HepG2 (cell line): ENCODE data around the gene SIT1. TPM values are rescaled to one million over a fixed set of nuclear protein-coding genes. Genes with fewer than 3 reads are reported as not detected.
A peak's percentile ranks its signal among the peaks of the same experiment; 100 is the strongest.

Experiments used
- ADNP ChIP-seq: sonication (generic); formaldehyde crosslinking; IDR thresholded peaks from 2 replicates; pipeline ENCODE4 v1.4.0; 2020; ENCODE audit warnings: missing genetic modification reagents
- ATF1 ChIP-seq: IDR thresholded peaks from 2 replicates; pipeline ENCODE4 v1.6.1; 2016; ENCODE audit warnings: mild to moderate bottlenecking, control low read depth
- CEBPG ChIP-seq: IDR thresholded peaks from 2 replicates; pipeline ENCODE4 v1.6.1; 2016
- DNMT1 ChIP-seq: sonication (generic); formaldehyde crosslinking; IDR thresholded peaks from 2 replicates; pipeline ENCODE4 v1.5.1; 2020; ENCODE audit warnings: mild to moderate bottlenecking, missing genetic modification reagents
- HNF1B ChIP-seq: sonication (generic); formaldehyde crosslinking; IDR thresholded peaks from 2 replicates; pipeline ENCODE4 v1.5.1; 2020; ENCODE audit warnings: mild to moderate bottlenecking, moderate library complexity, missing genetic modification reagents
- KLF6 ChIP-seq: IDR thresholded peaks from 2 replicates; pipeline ENCODE4 v1.8.0; 2016; ENCODE audit warnings: missing biosample characterization, missing genetic modification reagents
- NFYB ChIP-seq: sonication (generic); formaldehyde crosslinking; IDR thresholded peaks from 2 replicates; pipeline ENCODE4 v1.4.0; 2020; ENCODE audit warnings: missing genetic modification reagents
- NR2F2 ChIP-seq: IDR thresholded peaks from 2 replicates; pipeline ENCODE4 v1.6.1; 2012; ENCODE audit warnings: low read depth, inconsistent platforms, borderline replicate concordance
- NR2F6 ChIP-seq, 2 experiments: IDR thresholded peaks; 2 replicates each; pipeline ENCODE4 v1.6.1; 2016; ENCODE audit warnings: antibody characterized with exemption in 1 of 2, mild to moderate bottlenecking in 1 of 2
- RBM39 ChIP-seq: fragments of 200-400 bp; formaldehyde crosslinking; IDR thresholded peaks from one replicate; pipeline ENCODE4 v1.6.1; 2018; ENCODE audit warnings: antibody characterized with exemption, mild to moderate bottlenecking, low read depth, low read length; ENCODE audit not compliant: poor library complexity, severe bottlenecking
- RFXANK ChIP-seq: IDR thresholded peaks from 2 replicates; pipeline ENCODE4 v1.6.1; 2016
- TMF1 ChIP-seq: sonication (generic); formaldehyde crosslinking; IDR thresholded peaks from 2 replicates; pipeline ENCODE4 v1.8.1; 2022; ENCODE audit warnings: low read depth, missing genetic modification reagents
- ZFP41 ChIP-seq: sonication (generic); formaldehyde crosslinking; IDR thresholded peaks from 2 replicates; pipeline ENCODE4 v1.4.0; 2020; ENCODE audit warnings: mild to moderate bottlenecking, missing genetic modification reagents, borderline replicate concordance
- ZFYVE20 ChIP-seq: sonication (generic); formaldehyde crosslinking; IDR thresholded peaks from 2 replicates; pipeline ENCODE4 v1.8.0; 2023; ENCODE audit warnings: low read depth, mild to moderate bottlenecking, moderate library complexity, missing genetic modification reagents, borderline replicate concordance
- ZNF121 ChIP-seq: sonication (generic); formaldehyde crosslinking; IDR thresholded peaks from 2 replicates; pipeline ENCODE4 v1.5.0; 2020; ENCODE audit warnings: mild to moderate bottlenecking, missing genetic modification reagents
- ZNF138 ChIP-seq: sonication (generic); formaldehyde crosslinking; IDR thresholded peaks from 2 replicates; pipeline ENCODE4 v1.5.0; 2020; ENCODE audit warnings: mild to moderate bottlenecking, low read depth, missing genetic modification reagents
- ZNF562 ChIP-seq: sonication (generic); formaldehyde crosslinking; IDR thresholded peaks from 2 replicates; pipeline ENCODE4 v1.8.0; 2022; ENCODE audit warnings: missing genetic modification reagents, borderline replicate concordance
- ZNF878 ChIP-seq: sonication (generic); formaldehyde crosslinking; IDR thresholded peaks from 2 replicates; pipeline ENCODE4 v1.8.1; 2023; ENCODE audit warnings: mild to moderate bottlenecking, missing genetic modification reagents, moderate library complexity
- polyA plus RNA-seq, 8 experiments: library from polyadenylated mRNA; depleted of rRNA in 3 of 8; stranded (reverse) in 7 of 8; unstranded in 1 of 8; fragments of >200 nt; fragmentation: Illumina TruSeq in 4 of 8; extraction: Trizol in 4 of 8; gene quantifications; 2 replicates each; pipeline versions ENCODE4 v1.2.1 to v1.2.3, GENCODE V29; 2011 to 2016; ENCODE audit warnings: low read depth in 4 of 8, missing spikeins in 1 of 8, mixed read lengths in 1 of 8; ENCODE audit not compliant: insufficient read depth in 1 of 8
- total RNA-seq, 5 experiments: library from RNA; depleted of rRNA; stranded (reverse); fragments of >200 nt; fragmentation: Illumina TruSeq; extraction: Trizol; gene quantifications; 2 replicates each; pipeline ENCODE4 v1.2.3, GENCODE V29; 2016; ENCODE audit warnings: low read depth in 1 of 5
- TF ChIP-seq, protein P1 (sequence below): sonication (generic); formaldehyde crosslinking; IDR thresholded peaks from 2 replicates; pipeline ENCODE4 v1.5.0; 2020; ENCODE audit warnings: missing genetic modification reagents
- TF ChIP-seq, protein P2 (sequence below): sonication (generic); formaldehyde crosslinking; IDR thresholded peaks from 2 replicates; pipeline ENCODE4 v1.4.0; 2020; ENCODE audit warnings: missing genetic modification reagents
- TF ChIP-seq, protein P3 (sequence below): sonication (generic); formaldehyde crosslinking; conservative IDR thresholded peaks from 2 replicates; pipeline ENCODE4 v1.4.0; 2020; ENCODE audit warnings: missing genetic modification reagents

Gene SIT1
- total and polyA plus RNA-seq, 2 of the 13 experiments (the other 11 are each of a cell fraction or from before 2014, with no cell fraction given) = 0.09 to 6.7 TPM

- TF ChIP-seq, protein P1, sequence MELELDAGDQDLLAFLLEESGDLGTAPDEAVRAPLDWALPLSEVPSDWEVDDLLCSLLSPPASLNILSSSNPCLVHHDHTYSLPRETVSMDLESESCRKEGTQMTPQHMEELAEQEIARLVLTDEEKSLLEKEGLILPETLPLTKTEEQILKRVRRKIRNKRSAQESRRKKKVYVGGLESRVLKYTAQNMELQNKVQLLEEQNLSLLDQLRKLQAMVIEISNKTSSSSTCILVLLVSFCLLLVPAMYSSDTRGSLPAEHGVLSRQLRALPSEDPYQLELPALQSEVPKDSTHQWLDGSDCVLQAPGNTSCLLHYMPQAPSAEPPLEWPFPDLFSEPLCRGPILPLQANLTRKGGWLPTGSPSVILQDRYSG = peak; percentile 90; the same call in 1 of the 2 replicates
- TF ChIP-seq DNMT1 (CRISPR knock-in tag) = peak; percentile 91; the same call in 1 of the 2 replicates
- peak; percentile 89 for TF ChIP-seq KLF6 (CRISPR knock-in tag)
- TF ChIP-seq ZNF138 = peak; percentile 92; the same call in 1 of the 2 replicates
- TF ChIP-seq, protein P2, sequence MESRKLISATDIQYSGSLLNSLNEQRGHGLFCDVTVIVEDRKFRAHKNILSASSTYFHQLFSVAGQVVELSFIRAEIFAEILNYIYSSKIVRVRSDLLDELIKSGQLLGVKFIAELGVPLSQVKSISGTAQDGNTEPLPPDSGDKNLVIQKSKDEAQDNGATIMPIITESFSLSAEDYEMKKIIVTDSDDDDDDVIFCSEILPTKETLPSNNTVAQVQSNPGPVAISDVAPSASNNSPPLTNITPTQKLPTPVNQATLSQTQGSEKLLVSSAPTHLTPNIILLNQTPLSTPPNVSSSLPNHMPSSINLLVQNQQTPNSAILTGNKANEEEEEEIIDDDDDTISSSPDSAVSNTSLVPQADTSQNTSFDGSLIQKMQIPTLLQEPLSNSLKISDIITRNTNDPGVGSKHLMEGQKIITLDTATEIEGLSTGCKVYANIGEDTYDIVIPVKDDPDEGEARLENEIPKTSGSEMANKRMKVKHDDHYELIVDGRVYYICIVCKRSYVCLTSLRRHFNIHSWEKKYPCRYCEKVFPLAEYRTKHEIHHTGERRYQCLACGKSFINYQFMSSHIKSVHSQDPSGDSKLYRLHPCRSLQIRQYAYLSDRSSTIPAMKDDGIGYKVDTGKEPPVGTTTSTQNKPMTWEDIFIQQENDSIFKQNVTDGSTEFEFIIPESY = peak; percentile 74
- TF ChIP-seq ADNP (CRISPR knock-in tag) = peak; percentile 71; the same call in 1 of the 2 replicates
- peak; percentile 65; the same call in 1 of the 2 replicates for TF ChIP-seq NR2F2
- TF ChIP-seq ATF1 (CRISPR knock-in tag) = peak; percentile 84
- TF ChIP-seq HNF1B (CRISPR knock-in tag) = peak; percentile 99
- TF ChIP-seq RBM39 = no peak
- peak; percentile 36; the same call in 1 of the 2 replicates for TF ChIP-seq NR2F6 (IDR thresholded peaks at IDR 0.05)
- peak; percentile 76 for TF ChIP-seq NR2F6 (CRISPR knock-in tag; IDR thresholded peaks at IDR 0.05)
- TF ChIP-seq ZNF121 (CRISPR knock-in tag) = no peak; the same call in 1 of the 2 replicates
- TF ChIP-seq TMF1 (CRISPR knock-in tag) = peak; percentile 94
- no peak; the same call in 1 of the 2 replicates for TF ChIP-seq RFXANK (CRISPR knock-in tag)
- TF ChIP-seq, protein P3, sequence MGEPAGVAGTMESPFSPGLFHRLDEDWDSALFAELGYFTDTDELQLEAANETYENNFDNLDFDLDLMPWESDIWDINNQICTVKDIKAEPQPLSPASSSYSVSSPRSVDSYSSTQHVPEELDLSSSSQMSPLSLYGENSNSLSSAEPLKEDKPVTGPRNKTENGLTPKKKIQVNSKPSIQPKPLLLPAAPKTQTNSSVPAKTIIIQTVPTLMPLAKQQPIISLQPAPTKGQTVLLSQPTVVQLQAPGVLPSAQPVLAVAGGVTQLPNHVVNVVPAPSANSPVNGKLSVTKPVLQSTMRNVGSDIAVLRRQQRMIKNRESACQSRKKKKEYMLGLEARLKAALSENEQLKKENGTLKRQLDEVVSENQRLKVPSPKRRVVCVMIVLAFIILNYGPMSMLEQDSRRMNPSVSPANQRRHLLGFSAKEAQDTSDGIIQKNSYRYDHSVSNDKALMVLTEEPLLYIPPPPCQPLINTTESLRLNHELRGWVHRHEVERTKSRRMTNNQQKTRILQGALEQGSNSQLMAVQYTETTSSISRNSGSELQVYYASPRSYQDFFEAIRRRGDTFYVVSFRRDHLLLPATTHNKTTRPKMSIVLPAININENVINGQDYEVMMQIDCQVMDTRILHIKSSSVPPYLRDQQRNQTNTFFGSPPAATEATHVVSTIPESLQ (CRISPR knock-in tag) = peak; percentile 98; the same call in 1 of the 2 replicates
- TF ChIP-seq CEBPG (CRISPR knock-in tag) = peak; percentile 58
- peak; percentile 43 for TF ChIP-seq NFYB (CRISPR knock-in tag)
- TF ChIP-seq ZNF878 = peak; percentile 96
- peak; percentile 61; the same call in 1 of the 2 replicates for TF ChIP-seq ZFP41 (CRISPR knock-in tag)
- TF ChIP-seq ZNF562 (CRISPR knock-in tag) = no peak
- TF ChIP-seq ZFYVE20 (CRISPR knock-in tag) = peak; percentile 63; the same call in 1 of the 2 replicates
These were observed 6.9 kb upstream of the SIT1 start, which contains the start of gene RMRP (continued) for GRCh38 chr9:35657546-35658136.
